CD4-positive, alpha-beta T cell treated with Interleukin-17A for 4 hours (primary cell): ENCODE measurements around the gene MAN1A1.
"Not testable (repeated sequence)": the region's sequence is repeated elsewhere in the genome, so short reads cannot be mapped to it uniquely, and the experiment has no call there.

Source experiments
- DNase-seq: peaks from one replicate; pipeline ENCODE4 v3.0.0-alpha.2; 2020; ENCODE audit warnings: mixed read lengths

Gene MAN1A1

DNA sequence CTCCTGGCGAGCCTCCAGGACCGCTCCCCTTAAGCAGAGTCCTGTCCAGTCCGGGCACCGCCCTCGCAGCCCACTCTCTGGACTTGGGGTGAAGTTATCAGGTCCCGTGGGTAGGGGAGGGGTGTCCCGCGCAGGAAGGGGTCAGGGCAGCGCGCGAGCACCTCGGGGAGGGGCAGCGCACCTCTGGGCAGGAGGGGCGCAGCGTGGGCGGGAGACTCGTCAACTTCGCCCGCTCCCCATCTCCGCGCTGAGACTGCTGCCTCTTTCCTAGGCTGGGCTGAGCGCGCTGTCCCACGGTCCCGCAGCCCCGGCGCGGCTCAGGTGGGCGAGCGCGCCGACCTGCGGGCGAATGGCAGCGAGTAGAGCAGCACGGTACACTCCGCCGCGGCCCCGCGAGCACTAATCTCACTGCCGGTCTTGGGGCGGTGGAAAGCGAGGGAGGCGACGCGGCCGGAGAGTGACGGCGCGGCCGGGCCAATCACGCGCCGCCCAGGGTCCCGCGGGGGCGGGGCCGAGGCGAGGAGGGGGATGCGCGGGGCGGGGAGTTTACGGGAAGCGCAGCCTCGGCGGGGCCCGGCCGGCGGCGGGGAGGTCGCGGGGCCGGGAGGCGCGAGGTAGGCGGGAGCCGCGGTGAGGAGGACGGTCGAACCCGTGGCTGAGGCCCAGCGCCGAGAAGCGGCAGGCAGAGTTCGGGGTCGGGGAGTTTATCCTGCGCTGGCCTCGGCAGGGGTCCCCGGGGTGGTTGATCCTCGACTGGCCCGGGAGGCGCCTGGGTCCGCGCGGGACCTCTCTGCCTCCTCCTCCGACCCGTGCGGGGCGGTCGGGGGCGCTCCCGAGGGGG lies at the start of gene MAN1A1:
Gene MAN1A1 (minus strand): TSS at position 401 of the 841 bp plus-strand sequence. CDS start 696 bp downstream, outside the sequence.
- peak; percentile 92 for DNase-seq

DNA sequence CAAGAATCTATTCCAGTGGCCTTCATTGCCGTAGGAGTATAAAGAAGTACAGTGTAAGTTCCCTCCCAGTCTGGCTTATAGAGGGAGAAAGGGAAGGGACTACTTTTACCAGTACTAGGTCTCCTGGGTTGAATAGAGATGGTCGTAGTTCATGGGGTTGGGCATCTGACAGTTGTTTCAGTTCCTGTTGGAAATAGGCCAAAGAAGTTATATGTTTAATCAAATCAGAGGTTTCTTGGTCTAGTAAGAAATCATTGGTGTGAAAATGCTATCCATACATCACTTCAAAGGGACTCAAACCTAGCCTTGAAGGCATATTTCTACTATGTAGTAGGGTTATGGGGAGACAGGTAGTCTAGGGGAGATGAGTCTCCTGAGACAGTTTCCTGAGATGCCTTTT lies 45.6 kb upstream of the MAN1A1 start:
- DNase-seq, result no peak

DNA sequence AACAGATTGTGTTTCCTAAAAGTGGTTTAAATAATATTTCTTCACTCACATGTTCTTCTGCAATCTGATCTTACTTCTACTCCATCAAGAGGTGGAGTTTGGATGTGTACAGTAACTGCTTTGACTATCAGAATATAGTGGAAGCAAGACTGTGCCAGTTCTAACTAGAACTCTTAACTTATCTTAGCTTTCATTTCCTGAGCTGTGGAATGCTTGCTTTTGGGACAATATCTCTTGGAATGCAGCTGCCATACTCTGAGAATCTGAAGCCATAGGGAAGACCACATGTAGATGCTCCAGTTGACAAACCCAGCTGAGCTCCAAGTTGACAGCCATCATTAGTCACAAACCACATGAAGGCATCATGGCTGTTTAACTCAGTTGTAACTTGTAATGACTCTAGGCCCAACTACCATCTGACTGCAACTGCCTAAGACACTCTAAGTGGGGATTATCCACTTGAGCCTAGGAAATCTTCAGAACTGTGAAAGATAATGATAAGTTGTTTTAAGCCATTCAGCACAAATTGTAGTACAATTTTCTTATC lies 40.8 kb upstream of the MAN1A1 start:
- no peak for DNase-seq

DNA sequence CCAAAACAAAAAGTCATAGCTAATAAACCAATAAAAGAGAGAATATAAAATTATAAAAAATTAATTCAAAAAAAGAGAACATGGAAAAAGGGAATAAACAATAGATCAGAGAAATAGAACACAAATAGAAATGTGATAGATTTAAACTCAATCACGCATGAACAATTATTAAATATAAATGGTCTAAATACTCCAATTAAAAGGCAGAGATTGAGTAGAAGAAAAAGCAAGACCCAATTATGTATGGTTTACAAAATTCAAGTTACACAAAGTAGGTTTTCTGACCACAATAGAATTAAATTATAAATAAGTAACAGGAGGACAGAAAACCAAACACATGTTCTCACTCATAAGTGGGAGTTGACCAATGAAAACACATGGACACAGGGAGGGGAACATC lies 36.4 kb upstream of the MAN1A1 start:
- DNase-seq, result no peak

DNA sequence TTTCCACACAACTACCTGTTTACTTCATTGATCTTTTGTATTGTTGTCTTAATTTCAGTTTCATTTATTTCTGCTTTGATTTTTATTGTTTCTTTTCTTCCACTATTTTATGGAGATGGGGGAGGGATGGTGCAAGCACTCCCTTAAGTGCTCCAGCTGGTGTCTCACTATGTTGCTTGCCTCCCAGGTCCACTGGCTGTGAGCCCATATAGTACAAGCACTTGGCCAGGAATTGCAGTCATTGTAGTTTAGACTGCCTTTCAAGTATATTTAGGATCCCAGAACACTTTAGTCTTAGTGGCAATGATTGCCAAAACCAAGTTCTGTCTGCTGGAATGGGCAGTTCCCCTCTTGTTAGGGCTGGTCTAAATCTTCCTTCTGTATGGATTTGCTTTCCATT lies 34.9 kb upstream of the MAN1A1 start:
- DNase-seq, result no peak

DNA sequence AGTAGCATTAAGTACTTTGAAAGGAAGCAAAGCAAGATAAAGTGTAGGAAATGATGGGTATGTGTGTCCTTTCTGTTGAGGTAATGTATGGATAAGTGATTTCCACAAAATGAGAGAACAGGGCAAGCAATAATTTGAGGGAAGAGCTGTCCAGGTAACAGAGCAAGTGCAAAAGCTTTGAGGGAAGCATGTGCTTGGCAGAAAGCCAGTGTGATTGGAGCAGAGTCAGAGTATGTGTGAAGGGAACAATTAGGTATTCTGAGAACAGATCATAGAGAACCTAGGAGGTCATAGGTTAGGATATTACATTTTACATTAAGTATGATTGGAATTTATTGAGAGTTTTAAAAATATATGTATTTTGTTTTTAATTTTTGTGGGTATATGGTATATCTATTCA lies 30.2 kb upstream of the MAN1A1 start:
- no peak for DNase-seq

DNA sequence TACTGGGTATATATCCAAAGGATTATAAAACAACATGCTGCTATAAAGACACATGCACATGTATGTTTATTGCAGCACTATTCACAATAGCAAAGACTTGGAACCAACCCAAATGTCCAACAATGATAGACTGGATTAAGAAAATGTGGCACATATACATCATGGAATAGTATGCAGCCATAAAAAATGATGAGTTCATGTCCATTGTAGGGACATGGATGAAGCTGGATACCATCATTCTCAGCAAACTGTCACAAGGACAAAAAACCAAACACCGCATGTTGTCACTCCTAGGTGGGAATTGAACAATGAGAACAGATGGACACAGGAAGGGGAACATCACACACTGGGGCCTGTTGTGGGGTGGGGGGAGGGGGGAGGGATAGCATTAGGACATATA lies 27.5 kb upstream of the MAN1A1 start:
- not testable (repeated sequence) for DNase-seq

DNA sequence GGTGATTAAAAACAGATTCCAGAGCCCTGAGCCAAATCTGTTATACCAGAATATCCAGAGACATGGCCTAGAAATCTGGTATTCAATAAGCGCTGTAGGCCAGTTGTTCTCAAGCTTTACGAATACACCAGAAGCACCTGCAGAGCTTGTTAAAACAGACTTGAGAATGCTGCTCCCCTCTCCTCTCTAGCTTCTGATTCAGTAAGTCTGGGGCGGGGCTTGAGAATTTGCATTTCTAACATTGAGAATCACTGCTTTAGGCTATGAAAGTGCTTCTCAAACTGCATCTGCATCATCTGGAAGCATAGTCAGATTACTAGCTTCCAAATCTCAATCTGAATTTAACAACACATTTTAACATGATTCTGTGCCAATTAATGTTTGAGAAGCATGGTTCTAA lies 20.5 kb upstream of the MAN1A1 start:
- DNase-seq, result no peak

DNA sequence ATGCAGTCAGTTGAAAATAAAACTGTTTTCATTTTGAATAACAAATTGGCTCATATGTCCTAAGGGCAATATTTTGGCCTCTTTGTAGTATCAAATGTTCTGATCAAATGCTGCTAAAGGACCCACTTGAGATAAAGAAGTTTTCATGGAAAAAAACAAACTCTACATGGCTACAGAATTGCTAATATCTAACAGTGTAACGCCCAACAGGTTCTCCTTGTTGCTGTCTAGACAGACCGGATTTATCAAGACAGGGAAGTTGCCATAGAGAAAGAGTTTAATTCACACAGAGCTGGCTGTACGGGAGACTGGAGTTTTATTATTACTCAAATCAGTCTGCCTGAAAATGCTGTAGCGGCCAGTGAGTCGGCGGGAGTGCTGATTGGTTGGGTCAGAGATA lies 19.4 kb upstream of the MAN1A1 start:
- no peak for DNase-seq

DNA sequence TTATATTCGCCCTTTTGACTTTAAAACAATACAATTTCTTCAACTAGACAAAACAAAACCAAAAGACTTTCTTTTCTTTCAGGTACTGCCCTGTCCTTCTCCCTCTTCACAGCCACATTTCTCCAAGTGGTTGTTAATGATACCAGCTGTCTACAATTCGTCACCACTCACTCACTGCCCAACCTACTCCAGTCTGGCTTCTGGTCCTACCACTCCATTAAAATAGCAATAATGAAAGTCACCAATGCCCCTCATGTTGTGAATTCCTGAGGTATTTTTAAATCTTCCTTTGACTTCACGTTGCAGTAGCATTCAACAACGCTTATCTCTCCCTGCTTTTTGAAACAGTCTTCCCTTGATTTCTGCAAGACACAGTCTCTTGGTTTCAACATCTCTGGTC lies 11.6 kb upstream of the MAN1A1 start:
- no peak for DNase-seq

DNA sequence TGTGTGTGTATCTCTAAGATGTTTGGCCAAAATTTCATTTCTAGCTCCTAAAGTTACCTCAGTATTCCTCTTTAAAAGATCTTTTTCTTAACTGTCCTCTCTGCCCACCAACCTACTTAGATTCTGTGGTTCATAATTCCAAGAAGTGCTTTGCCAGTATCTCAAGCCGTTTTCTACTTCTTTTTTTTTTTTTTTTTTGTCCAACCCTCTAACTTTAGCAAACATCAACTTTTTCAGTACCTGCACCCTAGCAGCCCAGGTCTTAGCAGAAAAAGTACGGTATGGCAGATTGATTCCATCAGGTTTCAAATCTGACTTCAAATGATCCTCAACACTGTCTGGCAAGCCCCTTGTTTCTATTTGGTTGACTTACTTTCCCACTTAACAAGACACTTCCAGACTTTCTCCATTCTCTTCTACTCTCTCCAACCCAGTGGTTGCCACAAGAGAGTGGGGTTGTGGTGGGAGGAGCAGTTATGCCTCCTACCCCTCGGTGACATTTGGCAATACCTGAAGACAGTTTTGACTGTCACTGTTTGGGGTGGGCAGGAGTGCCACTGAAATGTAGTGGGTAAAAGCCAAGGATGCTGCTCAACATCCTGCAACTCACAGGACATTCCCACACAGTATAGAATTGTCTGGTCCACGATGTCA lies 10.8 kb upstream of the MAN1A1 start:
- DNase-seq, result no peak

DNA sequence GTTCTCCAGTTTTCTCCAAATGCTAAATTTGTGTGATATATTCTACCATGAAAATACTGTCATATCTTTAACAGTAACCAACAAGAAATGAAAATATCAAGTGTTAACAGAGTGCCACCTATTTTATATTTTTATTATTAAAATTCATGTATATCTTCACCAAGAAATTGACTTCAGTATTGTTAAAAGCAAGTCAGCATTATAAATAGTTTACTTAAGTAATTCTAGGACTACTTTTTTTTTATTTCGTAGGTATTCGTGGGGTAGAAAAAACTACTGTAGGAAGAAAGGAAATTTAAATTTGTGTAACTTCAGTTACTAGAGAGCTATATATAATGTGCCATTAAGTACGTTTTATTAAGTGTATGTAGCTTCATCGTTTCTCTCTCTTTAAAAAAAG lies 6.3 kb upstream of the MAN1A1 start:
- no peak for DNase-seq

DNA sequence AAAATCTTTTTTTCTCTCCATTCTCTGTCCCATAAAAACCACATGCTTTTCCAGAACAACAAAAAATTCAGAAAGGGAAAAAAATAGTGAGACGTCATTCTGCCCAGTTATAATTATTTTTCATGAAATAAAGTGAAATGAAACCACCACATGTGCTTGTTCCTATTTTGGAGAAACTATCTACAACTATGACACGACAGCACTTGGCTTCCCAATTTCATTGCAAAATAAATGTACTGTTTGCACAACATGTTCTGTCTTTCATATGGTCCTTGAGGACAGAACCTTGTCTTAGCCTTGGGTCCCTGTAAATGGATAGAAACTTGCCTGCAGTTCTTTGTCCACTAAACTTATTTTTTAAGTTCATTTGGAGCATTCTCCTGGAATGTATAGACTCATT lies 5.6 kb upstream of the MAN1A1 start:
- no peak for DNase-seq

DNA sequence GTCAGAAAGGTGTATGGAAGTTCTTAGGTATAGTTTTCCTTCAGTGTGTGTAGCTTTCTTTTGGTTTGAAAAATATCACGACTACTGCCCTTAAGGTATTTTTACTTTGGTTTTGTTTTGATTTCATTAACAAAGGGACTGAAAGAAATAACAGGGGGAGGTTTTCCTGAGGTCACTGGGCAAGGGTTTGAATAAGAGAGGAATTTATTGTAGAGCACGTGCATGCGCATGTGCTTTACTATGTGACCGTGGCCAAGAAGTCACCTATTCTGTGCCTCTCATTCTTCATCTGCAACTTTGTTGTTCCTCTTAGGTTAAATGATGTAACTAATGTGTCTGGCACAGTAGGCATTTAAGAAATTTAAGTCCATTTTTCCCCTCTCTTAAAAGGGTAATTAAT lies 4.1 kb upstream of the MAN1A1 start:
- no peak for DNase-seq

DNA sequence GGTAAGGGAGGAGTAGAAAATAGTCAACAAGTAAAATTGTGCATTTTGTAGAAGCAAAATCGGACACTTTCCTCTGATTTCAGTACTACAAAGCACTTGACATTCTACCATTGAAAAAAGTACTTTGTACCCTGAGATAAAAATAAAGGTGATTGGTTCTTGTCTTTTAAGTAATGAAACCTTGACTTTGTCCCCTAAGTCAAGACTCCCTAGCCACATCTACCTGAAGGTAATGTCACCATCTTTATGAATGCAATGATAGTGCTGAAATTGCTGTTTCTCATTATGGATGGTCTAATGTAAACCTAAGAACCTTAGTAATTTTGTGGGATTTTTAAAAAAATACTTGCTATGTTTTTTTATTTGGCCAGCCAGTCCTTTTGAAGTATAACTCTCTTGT lies 2.4 kb upstream of the MAN1A1 start:
- DNase-seq, result no peak

DNA sequence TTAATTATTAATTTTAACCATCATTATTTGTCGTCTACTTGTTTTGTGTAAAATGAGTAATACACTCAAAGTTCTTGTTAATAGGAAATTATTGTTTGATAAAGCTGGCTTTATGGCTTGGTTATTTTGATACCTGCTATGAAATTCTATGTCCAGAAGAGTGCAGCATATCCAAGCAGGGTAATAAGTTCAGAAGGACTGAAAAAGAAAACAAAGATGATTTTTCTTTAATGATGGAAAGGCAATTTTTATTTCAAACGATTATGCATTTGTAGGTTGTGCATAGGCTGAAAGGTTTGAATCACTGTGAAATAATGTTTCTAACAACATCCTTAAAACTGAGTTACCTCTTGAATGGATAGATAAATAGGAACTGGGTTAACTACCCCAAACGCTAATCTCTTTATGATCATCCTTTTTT lies 1.4 kb upstream of the MAN1A1 start:
- DNase-seq, result no peak

DNA sequence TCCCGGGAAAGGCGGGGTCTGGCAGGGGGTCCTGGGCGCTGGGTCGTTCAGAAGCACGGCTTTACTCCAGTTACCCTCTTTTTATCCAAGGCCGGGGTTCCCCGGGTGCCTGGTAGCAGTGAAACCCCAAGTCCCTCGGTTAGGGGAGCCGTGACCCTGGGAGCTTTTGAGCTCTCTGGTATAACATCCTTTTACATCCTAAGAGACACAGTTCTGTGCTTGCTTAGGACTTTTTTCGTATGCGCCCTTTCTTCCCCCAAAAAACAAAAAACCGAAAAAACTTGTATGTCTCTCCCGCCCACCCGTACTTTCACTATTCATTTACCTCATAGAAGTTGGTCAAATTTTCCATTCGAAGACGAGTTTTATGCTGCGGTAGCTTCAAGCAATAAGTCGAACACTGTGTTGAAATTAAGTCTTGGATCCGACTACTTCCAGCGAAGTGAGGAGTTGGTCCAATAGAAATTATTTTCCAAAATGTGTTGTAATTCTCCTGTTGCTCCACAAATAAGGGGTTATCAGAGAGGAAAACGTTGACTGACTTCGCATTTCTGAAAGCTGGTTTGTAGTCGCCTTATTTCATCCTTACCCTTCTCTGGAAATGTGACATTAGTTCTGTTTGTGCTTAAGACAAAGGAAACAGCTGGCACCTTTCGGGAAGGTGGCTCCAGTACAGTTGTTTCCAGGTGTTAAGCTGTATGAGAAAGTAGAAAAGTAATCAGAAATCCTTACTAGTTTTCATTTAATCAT lies 816 bp upstream of the MAN1A1 start:
- peak; percentile 57 for DNase-seq

DNA sequence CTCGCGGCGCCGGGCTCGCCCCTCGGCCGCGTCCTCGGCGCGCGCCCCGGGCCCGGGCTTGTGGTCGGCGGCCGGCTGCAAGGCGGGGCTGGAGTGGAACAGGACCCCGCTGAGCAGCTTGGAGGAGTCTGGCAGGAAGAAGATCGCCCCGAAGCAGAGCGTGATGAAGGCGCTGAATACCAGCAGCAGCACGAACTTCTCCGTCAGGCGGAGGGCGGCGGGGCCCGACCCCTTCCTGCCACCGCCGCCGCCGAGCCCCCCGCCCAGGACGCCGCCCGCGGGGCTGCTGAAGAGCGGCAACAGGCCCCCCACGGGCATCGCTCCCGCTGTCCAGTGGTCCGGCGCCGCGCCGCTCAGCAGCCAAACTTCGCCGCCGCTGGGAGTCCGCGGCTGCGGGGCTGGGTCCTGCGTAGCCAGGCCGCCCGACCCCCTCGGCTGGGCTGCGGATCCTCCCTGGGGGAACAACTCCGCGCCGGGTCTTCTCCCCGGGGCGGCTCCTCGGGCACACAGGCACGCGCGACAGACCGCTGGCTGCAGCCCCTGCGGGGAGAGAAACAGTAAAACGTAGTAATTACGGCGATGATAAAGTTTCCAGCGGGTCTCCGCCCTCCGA lies 707 bp downstream of the MAN1A1 start:
- peak; percentile 52 for DNase-seq

DNA sequence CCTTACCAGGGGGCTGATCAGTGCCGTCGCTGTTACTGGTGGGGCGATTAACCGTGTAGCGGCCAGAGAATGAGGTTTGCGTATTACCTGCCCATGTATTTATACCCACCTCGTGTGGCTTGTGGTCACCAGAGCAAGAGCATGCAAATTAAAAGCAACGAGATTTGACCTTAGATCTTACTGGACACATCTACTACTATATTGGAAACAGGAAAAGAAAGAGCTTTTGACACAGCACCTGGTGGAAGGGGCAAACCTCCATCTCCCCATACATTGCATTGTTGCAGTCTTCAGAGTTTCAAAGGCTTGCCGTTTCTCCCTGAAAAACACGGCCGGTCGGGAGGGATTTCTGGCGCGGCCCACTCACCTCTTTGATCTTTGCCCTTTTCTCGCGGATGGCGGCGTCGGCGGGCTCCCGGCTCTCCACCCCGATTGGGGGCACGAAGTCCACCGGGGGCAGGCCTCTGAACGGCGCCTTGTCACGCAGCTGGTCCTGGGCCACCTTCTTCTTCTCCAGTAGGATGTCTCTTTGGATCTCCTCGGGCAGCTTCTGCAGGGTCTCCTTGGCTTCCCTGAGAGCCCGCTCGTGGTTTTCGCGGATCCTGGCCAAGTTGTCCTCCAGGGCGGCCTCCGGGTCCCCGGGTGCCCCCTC lies 1.3 kb downstream of the MAN1A1 start:
- peak; percentile 43 for DNase-seq

DNA sequence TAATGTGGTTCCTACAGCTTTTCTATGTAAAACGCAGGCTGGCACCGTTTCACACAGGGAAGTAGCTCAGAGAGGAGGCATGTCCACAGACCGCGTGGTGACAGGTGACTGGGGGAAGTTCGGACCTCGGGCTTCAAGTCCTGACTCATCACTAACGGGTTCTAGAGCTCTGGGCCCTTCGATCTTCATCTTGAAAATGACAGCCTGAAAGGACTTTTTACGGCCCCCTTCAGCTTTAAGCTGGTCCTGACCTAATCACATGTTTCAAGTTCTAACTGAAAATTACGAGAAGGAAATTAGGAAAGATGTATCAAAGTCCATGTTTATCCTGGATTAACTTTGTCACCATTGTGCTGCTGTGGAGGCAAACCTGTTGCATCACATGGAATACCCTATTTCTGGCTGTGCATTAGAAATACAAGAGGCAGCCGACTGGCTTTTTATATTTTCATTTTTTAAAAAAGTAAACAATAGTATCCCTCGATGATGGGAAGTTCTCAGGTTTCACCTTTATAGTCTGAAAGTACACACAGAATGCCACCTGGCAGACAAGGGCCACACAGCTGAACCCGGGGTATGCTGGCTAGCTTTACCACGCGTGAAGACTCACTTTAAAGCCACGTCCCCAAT lies 2.0 kb downstream of the MAN1A1 start:
- peak; percentile 38 for DNase-seq

DNA sequence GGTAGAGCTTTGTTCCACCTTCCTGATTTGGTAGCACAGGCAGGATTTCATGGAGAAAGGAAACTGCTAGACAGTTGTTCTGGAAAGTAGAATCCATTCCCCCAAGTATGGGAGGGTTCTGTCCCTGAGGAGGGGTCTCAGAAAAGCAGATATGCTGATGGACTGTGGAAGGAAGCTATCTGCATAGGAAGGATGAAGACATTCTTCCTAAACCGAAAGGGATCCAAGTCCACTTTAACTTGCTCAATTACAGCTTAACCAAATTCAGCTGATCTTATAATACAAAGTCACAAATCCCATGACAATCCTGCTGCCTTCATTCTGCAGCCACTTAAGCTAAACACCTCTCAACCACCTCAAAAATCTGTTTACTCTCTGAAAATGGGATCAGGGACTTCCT lies 2.6 kb downstream of the MAN1A1 start:
- DNase-seq, result no peak

DNA sequence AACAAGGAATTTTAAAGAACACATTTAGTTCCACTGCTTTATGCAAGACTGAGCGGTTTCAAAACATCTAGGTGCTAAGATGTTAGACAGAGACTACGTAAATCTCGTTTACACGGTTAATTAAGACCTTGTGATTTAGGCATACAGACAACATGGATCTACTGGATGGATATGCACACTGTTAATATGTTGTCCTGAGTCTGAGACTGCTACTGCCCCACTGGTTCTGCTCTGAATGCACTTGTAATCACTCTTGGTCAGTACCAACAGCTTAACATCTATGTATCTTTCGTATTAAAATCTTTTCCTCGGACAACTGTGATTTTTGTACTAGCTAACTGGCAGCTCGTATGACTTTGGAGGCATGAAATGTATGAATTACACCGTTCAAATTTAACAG lies 3.1 kb downstream of the MAN1A1 start:
- DNase-seq, result no peak
